Heart left ventricle (tissue), 13 donors: Measurements from ENCODE around the gene PIAS2.
"Not testable (repeated sequence)": the region's sequence is repeated elsewhere in the genome, so short reads cannot be mapped to it uniquely, and the experiment has no call there.

ENCODE experiments used
- POLR2A ChIP-seq, 2 donors: fragments of 450-650 bp; IDR thresholded peaks; one replicate each; pipeline ENCODE4 v1.6.1; 2017; ENCODE audit warnings: antibody characterized with exemption in 2 of 2, mild to moderate bottlenecking in 2 of 2, moderate library complexity in 2 of 2
- TF ChIP-seq, protein P1 (sequence below), 12 donors: fragments of 200-600 bp; sonication (generic) in 4 of 12; IDR thresholded peaks; one replicate each; pipeline versions ENCODE4 v1.5.0 to v1.8.0; 2018 to 2022; ENCODE audit warnings: antibody characterized with exemption in 12 of 12, mild to moderate bottlenecking in 5 of 12
- donor health status: ischemic (EF 13 %, LVEDD 7.1; RV severe dilation, severe dysfunction).
- donor health status: DM: no; HTN: yes; CAD: no.
- donor health status: DM: no; HTN: no; CAD: no.
- donor health status: ischemic (EF 25% LVEDD 6.9; RV normal size, moderate dysfunction).
- donor health status: ischemic (EF 25% LVEDD 5.7; RV mildly dilated, moderate dysfunction).
- donor health status: ischemic (EF 35%, LVEDD 5.7; RV mildly dilated, moderate dysfunction).
- donor health status: nonischemic (EF 11% LVEDD 7.7; RV severe dilation, severe dysfunction).
- donor health status: DM: yes; HTN: yes; CAD: no.
- donor health status: PGD.
- donor health status: ischemic (EF 29% LVEDD 5.4; RV normal size, mild dysfunction).
- donor health status: nonischemic (EF 23%, LVEDD 6.1; RV moderate dilation, normal function).

- TF ChIP-seq, protein P1, sequence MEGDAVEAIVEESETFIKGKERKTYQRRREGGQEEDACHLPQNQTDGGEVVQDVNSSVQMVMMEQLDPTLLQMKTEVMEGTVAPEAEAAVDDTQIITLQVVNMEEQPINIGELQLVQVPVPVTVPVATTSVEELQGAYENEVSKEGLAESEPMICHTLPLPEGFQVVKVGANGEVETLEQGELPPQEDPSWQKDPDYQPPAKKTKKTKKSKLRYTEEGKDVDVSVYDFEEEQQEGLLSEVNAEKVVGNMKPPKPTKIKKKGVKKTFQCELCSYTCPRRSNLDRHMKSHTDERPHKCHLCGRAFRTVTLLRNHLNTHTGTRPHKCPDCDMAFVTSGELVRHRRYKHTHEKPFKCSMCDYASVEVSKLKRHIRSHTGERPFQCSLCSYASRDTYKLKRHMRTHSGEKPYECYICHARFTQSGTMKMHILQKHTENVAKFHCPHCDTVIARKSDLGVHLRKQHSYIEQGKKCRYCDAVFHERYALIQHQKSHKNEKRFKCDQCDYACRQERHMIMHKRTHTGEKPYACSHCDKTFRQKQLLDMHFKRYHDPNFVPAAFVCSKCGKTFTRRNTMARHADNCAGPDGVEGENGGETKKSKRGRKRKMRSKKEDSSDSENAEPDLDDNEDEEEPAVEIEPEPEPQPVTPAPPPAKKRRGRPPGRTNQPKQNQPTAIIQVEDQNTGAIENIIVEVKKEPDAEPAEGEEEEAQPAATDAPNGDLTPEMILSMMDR (IDR thresholded peaks at IDR 0.05) = not testable (repeated sequence)
- TF ChIP-seq POLR2A (IDR thresholded peaks at IDR 0.05) = not testable (repeated sequence)
These were observed 46.6 kb upstream of the PIAS2 start for GRCh38 chr18:46963656-46964578.
